T-helper 2 cell treated with Interferon-gamma antibody and Interleukin-4, amounts not matched to agents 5 μg/mL and 100 μg/mL, for 36 hours (primary cell): ENCODE data around the gene DCAF11.

Experiments used
- DNase-seq: peaks from one replicate; pipeline ENCODE4 v3.0.0; 2021; ENCODE audit warnings: low spot score
- H3K27ac Mint-ChIP-seq: one replicate; pipeline ENCODE4 v1.8.0; 2021; ENCODE audit warnings: mild to moderate bottlenecking, mixed read lengths
- H3K27me3 Mint-ChIP-seq: one replicate; pipeline ENCODE4 v1.8.0; 2021; ENCODE audit warnings: low read depth, mixed read lengths
- H3K36me3 Mint-ChIP-seq: one replicate; pipeline ENCODE4 v1.8.0; 2021; ENCODE audit warnings: low read depth, mixed read lengths
- H3K4me1 Mint-ChIP-seq: one replicate; pipeline ENCODE4 v1.8.0; 2021; ENCODE audit warnings: low read depth, mixed read lengths
- H3K4me3 Mint-ChIP-seq: one replicate; pipeline ENCODE4 v1.8.0; 2022; ENCODE audit warnings: mild to moderate bottlenecking, moderate library complexity, mixed read lengths
- H3K9me3 Mint-ChIP-seq: one replicate; pipeline ENCODE4 v1.8.0; 2021; ENCODE audit warnings: mixed read lengths

The DCAF11 gene

GRCh38 chr14:24113379-24113800 lies 1.2 kb upstream of the DCAF11 start:
- H3K4me3 Mint-ChIP-seq = peak overlapping the region; percentile 92
- peaks cover 27% of the 10 kb centered on the region for H3K36me3 Mint-ChIP-seq
- H3K9me3 Mint-ChIP-seq = no peaks in the 10 kb centered on the region
- H3K27me3 Mint-ChIP-seq = no peaks in the 10 kb centered on the region
- peaks cover 32% of the 10 kb centered on the region for H3K4me1 Mint-ChIP-seq
- H3K27ac Mint-ChIP-seq = peak overlapping the region; percentile 97
- DNase-seq = no peak

GRCh38 chr14:24113801-24114531 lies 611 bp upstream of the DCAF11 start:
- Mint-ChIP-seq H3K36me3 (peaks cover 32% of the 10 kb centered on the region), H3K4me3 (peak overlapping the region; percentile 92), H3K27me3 (no peaks in the 10 kb centered on the region), H3K9me3 (no peaks in the 10 kb centered on the region), H3K4me1 (peaks cover 29% of the 10 kb centered on the region), H3K27ac (peak overlapping the region; percentile 97)
- peak; percentile 88 for DNase-seq

- Mint-ChIP-seq H3K4me1 (peaks cover 26% of the 10 kb centered on the region), H3K4me3 (peak overlapping the region; percentile 92), H3K9me3 (no peaks in the 10 kb centered on the region), H3K27ac (peak overlapping the region; percentile 97), H3K36me3 (peaks cover 43% of the 10 kb centered on the region), H3K27me3 (no peaks in the 10 kb centered on the region)
- DNase-seq = no peak
Observed at GRCh38 chr14:24115422-24116127, 998 bp downstream of the DCAF11 start.

- H3K27ac Mint-ChIP-seq = peak overlapping the region; percentile 97
- H3K9me3 Mint-ChIP-seq = no peaks in the 10 kb centered on the region
- H3K4me1 Mint-ChIP-seq = peaks cover 25% of the 10 kb centered on the region
- no peaks in the 10 kb centered on the region for H3K27me3 Mint-ChIP-seq
- H3K36me3 Mint-ChIP-seq = peaks cover 48% of the 10 kb centered on the region
- peak overlapping the region; percentile 92 for H3K4me3 Mint-ChIP-seq
- DNase-seq = no peak
Observed at GRCh38 chr14:24116128-24116814, 1.7 kb downstream of the DCAF11 start.

GRCh38 chr14:24117179-24117578 lies 2.6 kb downstream of the DCAF11 start:
- H3K27ac Mint-ChIP-seq = no peak overlapping the region
- H3K4me1 Mint-ChIP-seq = peaks cover 25% of the 10 kb centered on the region
- no peak for DNase-seq
- peaks cover 53% of the 10 kb centered on the region for H3K36me3 Mint-ChIP-seq
- H3K4me3 Mint-ChIP-seq = no peak overlapping the region
- H3K27me3 Mint-ChIP-seq = no peaks in the 10 kb centered on the region
- H3K9me3 Mint-ChIP-seq = no peaks in the 10 kb centered on the region

GRCh38 chr14:24119691-24120090 lies 5.1 kb downstream of the DCAF11 start:
- Mint-ChIP-seq H3K27me3 (no peaks in the 10 kb centered on the region), H3K27ac (no peak overlapping the region), H3K4me3 (no peak overlapping the region), H3K36me3 (peaks cover 68% of the 10 kb centered on the region), H3K9me3 (no peaks in the 10 kb centered on the region), H3K4me1 (peaks cover 25% of the 10 kb centered on the region)
- no peak for DNase-seq

GRCh38 chr14:24121210-24121609 lies 6.6 kb downstream of the DCAF11 start:
- no peaks in the 10 kb centered on the region for H3K9me3 Mint-ChIP-seq

GRCh38 chr14:24122416-24122815 lies 7.8 kb downstream of the DCAF11 start:
- no peaks in the 10 kb centered on the region for H3K27me3 Mint-ChIP-seq
- no peak for DNase-seq
- peaks cover 8% of the 10 kb centered on the region for H3K4me1 Mint-ChIP-seq
- no peak overlapping the region for H3K4me3 Mint-ChIP-seq
- no peak overlapping the region for H3K27ac Mint-ChIP-seq
- H3K36me3 Mint-ChIP-seq = peaks cover 53% of the 10 kb centered on the region
- no peaks in the 10 kb centered on the region for H3K9me3 Mint-ChIP-seq

More at GRCh38 chr14:24121210-24121609, 6.6 kb downstream of the DCAF11 start:
- H3K4me1 Mint-ChIP-seq = peaks cover 14% of the 10 kb centered on the region
- no peak overlapping the region for H3K4me3 Mint-ChIP-seq
- no peak overlapping the region for H3K27ac Mint-ChIP-seq
- H3K27me3 Mint-ChIP-seq = no peaks in the 10 kb centered on the region
- H3K36me3 Mint-ChIP-seq = peaks cover 60% of the 10 kb centered on the region
- DNase-seq = no peak

GRCh38 chr14:24122898-24123297 lies 8.3 kb downstream of the DCAF11 start:
- H3K36me3 Mint-ChIP-seq = peaks cover 48% of the 10 kb centered on the region
- no peak overlapping the region for H3K27ac Mint-ChIP-seq
- H3K4me1 Mint-ChIP-seq = peaks cover 5% of the 10 kb centered on the region
- H3K4me3 Mint-ChIP-seq = no peak overlapping the region
- H3K27me3 Mint-ChIP-seq = no peaks in the 10 kb centered on the region
- no peak for DNase-seq
- H3K9me3 Mint-ChIP-seq = no peaks in the 10 kb centered on the region

- H3K27ac Mint-ChIP-seq = no peak overlapping the region
- H3K9me3 Mint-ChIP-seq = no peaks in the 10 kb centered on the region
- DNase-seq = no peak
- peaks cover 41% of the 10 kb centered on the region for H3K36me3 Mint-ChIP-seq
- H3K4me3 Mint-ChIP-seq = no peak overlapping the region
- H3K4me1 Mint-ChIP-seq = peaks cover 2% of the 10 kb centered on the region
- no peaks in the 10 kb centered on the region for H3K27me3 Mint-ChIP-seq
Observed at GRCh38 chr14:24123424-24124417, 9.1 kb downstream of the DCAF11 start.

GRCh38 chr14:24126939-24127338 lies 12.4 kb downstream of the DCAF11 start:
- Mint-ChIP-seq H3K36me3 (peaks cover 18% of the 10 kb centered on the region), H3K27me3 (no peaks in the 10 kb centered on the region), H3K4me3 (no peak overlapping the region), H3K4me1 (peaks cover 5% of the 10 kb centered on the region), H3K9me3 (no peaks in the 10 kb centered on the region), H3K27ac (no peak overlapping the region)
- no peak for DNase-seq

GRCh38 chr14:24127673-24128072 lies 13.1 kb downstream of the DCAF11 start:
- H3K9me3 Mint-ChIP-seq = no peaks in the 10 kb centered on the region
- H3K4me1 Mint-ChIP-seq = peaks cover 11% of the 10 kb centered on the region
- no peak for DNase-seq
- no peak overlapping the region for H3K27ac Mint-ChIP-seq
- peaks cover 19% of the 10 kb centered on the region for H3K36me3 Mint-ChIP-seq
- no peak overlapping the region for H3K4me3 Mint-ChIP-seq
- no peaks in the 10 kb centered on the region for H3K27me3 Mint-ChIP-seq

- DNase-seq = no peak
- H3K27ac Mint-ChIP-seq = no peak overlapping the region
- H3K4me1 Mint-ChIP-seq = peaks cover 15% of the 10 kb centered on the region
- peaks cover 8% of the 10 kb centered on the region for H3K36me3 Mint-ChIP-seq
- no peak overlapping the region for H3K4me3 Mint-ChIP-seq
- H3K27me3 Mint-ChIP-seq = no peaks in the 10 kb centered on the region
- no peaks in the 10 kb centered on the region for H3K9me3 Mint-ChIP-seq
Observed at GRCh38 chr14:24129410-24129998, 14.9 kb downstream of the DCAF11 start.
